ENCODE results near the gene ALG1. TPM values are rescaled to one million over a fixed set of nuclear protein-coding genes. Genes with fewer than 3 reads are reported as not detected.
A peak's percentile ranks its signal among the peaks of the same experiment; 100 is the strongest.
"Not testable (repeated sequence)": the region's sequence is repeated elsewhere in the genome, so short reads cannot be mapped to it uniquely, and the experiment has no call there.

ALG1 gene
- total RNA-seq, 1 experiment from 2014 or later, result 29.1 TPM

- ChIA-PET CTCF (interaction anchor here (0.5 to 1.8 kb wide), 5 partner anchors 12 to 1568 kb away, joined by 3 to 7 read pairs (median 3); no protein-coding TSS in a partner anchor), POLR2A (interaction anchor here (0.6 to 3.0 kb wide), 7 partner anchors 14 to 481 kb away, joined by 3 to 13 read pairs (median 4); partner anchors contain the start of genes ANKS3, DNAAF8 and NAGPA)
- no TSS peak for BruUV-seq (replicated peaks)
Observed at GRCh38 chr16:5072334-5073278, 963 bp downstream of the ALG1 start.

GRCh38 chr16:5073279-5073629 is 1.6 kb downstream of the ALG1 start:
- DNase-seq (ENCODE audit: unreplicated experiment), result no peak
- H3K36me3 Mint-ChIP-seq (ENCODE audit: insufficient read depth, unreplicated experiment), result peaks cover 26% of the 10 kb centered on the region
- peak overlapping the region; percentile 95 for H3K4me3 Mint-ChIP-seq (ENCODE audit: unreplicated experiment)
- no peaks in the 10 kb centered on the region for H3K9me3 Mint-ChIP-seq (ENCODE audit: unreplicated experiment)
- no peak for TF ChIP-seq CTCF (IDR thresholded peaks at IDR 0.05; ENCODE audit: unreplicated experiment)
- H3K27me3 Mint-ChIP-seq (ENCODE audit: insufficient read depth, unreplicated experiment), result no peaks in the 10 kb centered on the region
- BruUV-seq (replicated peaks), result no TSS peak
- peaks cover 5% of the 10 kb centered on the region for H3K4me1 Mint-ChIP-seq (ENCODE audit: insufficient read depth, unreplicated experiment)
- ChIA-PET CTCF (interaction anchor here (1.5 to 1.8 kb wide), 3 partner anchors 12 to 20 kb away, joined by 3 to 7 read pairs (median 4); no protein-coding TSS in a partner anchor), POLR2A (interaction anchor here (0.6 to 1.8 kb wide), 3 partner anchors 13 to 269 kb away, joined by 3 to 7 read pairs (median 3); no protein-coding TSS in a partner anchor)
- intact Hi-C loops (cut with micrococcal nuclease), result no loop called here
- peak overlapping the region; percentile 35 for H3K27ac Mint-ChIP-seq (ENCODE audit: low read depth, unreplicated experiment)

More at GRCh38 chr16:5072334-5073278, 963 bp downstream of the ALG1 start:
- H3K4me3 Mint-ChIP-seq (ENCODE audit: unreplicated experiment), result peak overlapping the region; percentile 95
- peaks cover 5% of the 10 kb centered on the region for H3K4me1 Mint-ChIP-seq (ENCODE audit: insufficient read depth, unreplicated experiment)
- DNase-seq (ENCODE audit: unreplicated experiment), result no peak
- peak overlapping the region; percentile 94 for H3K27ac Mint-ChIP-seq (ENCODE audit: low read depth, unreplicated experiment)
- peaks cover 26% of the 10 kb centered on the region for H3K36me3 Mint-ChIP-seq (ENCODE audit: insufficient read depth, unreplicated experiment)
- no peaks in the 10 kb centered on the region for H3K9me3 Mint-ChIP-seq (ENCODE audit: unreplicated experiment)
- intact Hi-C loops (cut with micrococcal nuclease), result loop anchor here (1.0 kb wide), 1 partner anchor 25 kb away; the partner anchor contains the start of gene EEF2KMT
- TF ChIP-seq CTCF (IDR thresholded peaks at IDR 0.05; ENCODE audit: unreplicated experiment), result no peak
- H3K27me3 Mint-ChIP-seq (ENCODE audit: insufficient read depth, unreplicated experiment), result no peaks in the 10 kb centered on the region

- POLR2A ChIA-PET; intact Hi-C loops (cut with micrococcal nuclease); H3K4me1 Mint-ChIP-seq (ENCODE audit: insufficient read depth, unreplicated experiment); H3K4me3 Mint-ChIP-seq (ENCODE audit: unreplicated experiment); H3K27me3 Mint-ChIP-seq (ENCODE audit: insufficient read depth, unreplicated experiment); BruUV-seq (replicated peaks); H3K9me3 Mint-ChIP-seq (ENCODE audit: unreplicated experiment); DNase-seq (ENCODE audit: unreplicated experiment): not testable (repeated sequence)
- Mint-ChIP-seq H3K27ac (ENCODE audit: low read depth, unreplicated experiment) (peak overlapping the region; percentile 46), H3K36me3 (ENCODE audit: insufficient read depth, unreplicated experiment) (peaks cover 26% of the 10 kb centered on the region)
- CTCF ChIA-PET, result interaction anchor here (1.5 to 1.8 kb wide), 3 partner anchors 11 to 19 kb away, joined by 3 to 7 read pairs (median 4); no protein-coding TSS in a partner anchor
Observed at GRCh38 chr16:5073771-5074170, 2.1 kb downstream of the ALG1 start.

GRCh38 chr16:5075637-5076036 is 4.0 kb downstream of the ALG1 start:
- Mint-ChIP-seq H3K4me3 (ENCODE audit: unreplicated experiment) (no peak overlapping the region), H3K27me3 (ENCODE audit: insufficient read depth, unreplicated experiment) (no peaks in the 10 kb centered on the region), H3K4me1 (ENCODE audit: insufficient read depth, unreplicated experiment) (peaks cover 5% of the 10 kb centered on the region), H3K27ac (ENCODE audit: low read depth, unreplicated experiment) (no peak overlapping the region), H3K9me3 (ENCODE audit: unreplicated experiment) (no peaks in the 10 kb centered on the region), H3K36me3 (ENCODE audit: insufficient read depth, unreplicated experiment) (peaks cover 40% of the 10 kb centered on the region)
- BruUV-seq (replicated peaks), result no TSS peak
- intact Hi-C loops (cut with micrococcal nuclease), result no loop called here
- POLR2A ChIA-PET, result no interaction called here
- CTCF ChIA-PET, result interaction anchor here (0.9 to 1.3 kb wide), 4 partner anchors 9 to 17 kb away, joined by 3 to 7 read pairs (median 4); no protein-coding TSS in a partner anchor
- TF ChIP-seq CTCF (IDR thresholded peaks at IDR 0.05; ENCODE audit: unreplicated experiment), result no peak
- no peak for DNase-seq (ENCODE audit: unreplicated experiment)
